GM06990 (cell line): ENCODE data around the gene ZNF618.

Experiments used
- DNase-seq: peaks from one replicate; pipeline ENCODE4 v3.0.0-alpha.2; 2011; ENCODE audit not compliant: insufficient read length; ENCODE audit errors: extremely low read depth
- H3K27me3 ChIP-seq: replicated peaks from 2 replicates; pipeline ENCODE4 v1.6.0; 2011; ENCODE audit warnings: low read length; ENCODE audit not compliant: control insufficient read depth, insufficient read depth
- H3K36me3 ChIP-seq: 2 replicates; pipeline ENCODE4 v1.5.1; 2011; ENCODE audit warnings: low read length; ENCODE audit not compliant: control insufficient read depth, insufficient read depth
- H3K4me3 ChIP-seq: replicated peaks from 2 replicates; pipeline ENCODE4 v1.5.1; 2011; ENCODE audit warnings: low read depth, mild to moderate bottlenecking, control low read depth, low read length
- TF ChIP-seq, protein P1 (sequence below): IDR thresholded peaks from 2 replicates; pipeline ENCODE4 v1.5.1; 2011; ENCODE audit warnings: low read length, control low read depth, mild to moderate bottlenecking, inconsistent platforms; ENCODE audit not compliant: insufficient read depth, poor library complexity, severe bottlenecking

The ZNF618 gene

DNA sequence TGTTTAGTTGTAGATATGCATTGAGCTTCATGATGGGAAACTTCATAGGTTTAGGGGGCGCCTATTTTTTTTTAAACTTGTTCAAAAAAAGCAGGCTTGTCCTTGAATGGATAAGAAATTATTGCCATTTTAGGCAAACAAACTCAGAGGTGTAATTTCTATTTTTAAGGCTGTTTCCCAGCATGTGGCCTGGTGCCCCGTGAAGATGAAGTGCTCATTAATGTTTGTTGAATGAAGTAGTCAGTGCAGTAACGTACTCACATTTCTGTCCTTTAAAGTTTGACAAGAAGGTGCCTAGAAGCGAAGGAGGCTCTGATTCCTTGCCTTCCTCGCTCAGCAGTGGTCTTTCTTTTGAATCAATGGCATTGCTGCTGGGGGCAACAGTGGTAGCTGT lies 54.3 kb downstream of the ZNF618 start:
- H3K27me3 ChIP-seq = no peaks in the 10 kb centered on the region
- TF ChIP-seq, protein P1, sequence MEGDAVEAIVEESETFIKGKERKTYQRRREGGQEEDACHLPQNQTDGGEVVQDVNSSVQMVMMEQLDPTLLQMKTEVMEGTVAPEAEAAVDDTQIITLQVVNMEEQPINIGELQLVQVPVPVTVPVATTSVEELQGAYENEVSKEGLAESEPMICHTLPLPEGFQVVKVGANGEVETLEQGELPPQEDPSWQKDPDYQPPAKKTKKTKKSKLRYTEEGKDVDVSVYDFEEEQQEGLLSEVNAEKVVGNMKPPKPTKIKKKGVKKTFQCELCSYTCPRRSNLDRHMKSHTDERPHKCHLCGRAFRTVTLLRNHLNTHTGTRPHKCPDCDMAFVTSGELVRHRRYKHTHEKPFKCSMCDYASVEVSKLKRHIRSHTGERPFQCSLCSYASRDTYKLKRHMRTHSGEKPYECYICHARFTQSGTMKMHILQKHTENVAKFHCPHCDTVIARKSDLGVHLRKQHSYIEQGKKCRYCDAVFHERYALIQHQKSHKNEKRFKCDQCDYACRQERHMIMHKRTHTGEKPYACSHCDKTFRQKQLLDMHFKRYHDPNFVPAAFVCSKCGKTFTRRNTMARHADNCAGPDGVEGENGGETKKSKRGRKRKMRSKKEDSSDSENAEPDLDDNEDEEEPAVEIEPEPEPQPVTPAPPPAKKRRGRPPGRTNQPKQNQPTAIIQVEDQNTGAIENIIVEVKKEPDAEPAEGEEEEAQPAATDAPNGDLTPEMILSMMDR = no peak
- H3K4me3 ChIP-seq = no peak overlapping the region
- no peak for DNase-seq
- no peaks in the 10 kb centered on the region for H3K36me3 ChIP-seq

DNA sequence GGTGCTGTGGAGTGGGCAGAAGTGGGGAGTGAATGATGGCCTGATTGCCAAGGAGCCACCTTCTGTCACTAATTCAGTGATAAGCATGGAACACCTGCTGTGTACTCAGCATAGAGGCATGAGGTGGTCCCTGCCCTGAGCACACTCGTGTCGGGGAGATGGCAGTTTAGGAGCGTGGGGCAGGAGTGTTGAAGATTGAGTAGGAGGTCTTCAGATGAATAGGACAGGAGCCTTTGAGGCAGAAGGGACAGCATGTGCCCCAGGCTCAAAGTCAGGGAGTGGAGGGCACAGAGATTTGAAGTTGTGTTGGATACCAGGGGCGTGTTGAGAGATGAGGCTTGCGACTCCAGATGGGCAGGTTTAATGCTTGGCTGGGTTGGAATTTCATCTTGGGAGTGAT lies 55.0 kb downstream of the ZNF618 start:
- no peak overlapping the region for H3K4me3 ChIP-seq
- DNase-seq = no peak
- TF ChIP-seq, protein P1 = no peak
- H3K27me3 ChIP-seq = no peaks in the 10 kb centered on the region
- no peaks in the 10 kb centered on the region for H3K36me3 ChIP-seq

DNA sequence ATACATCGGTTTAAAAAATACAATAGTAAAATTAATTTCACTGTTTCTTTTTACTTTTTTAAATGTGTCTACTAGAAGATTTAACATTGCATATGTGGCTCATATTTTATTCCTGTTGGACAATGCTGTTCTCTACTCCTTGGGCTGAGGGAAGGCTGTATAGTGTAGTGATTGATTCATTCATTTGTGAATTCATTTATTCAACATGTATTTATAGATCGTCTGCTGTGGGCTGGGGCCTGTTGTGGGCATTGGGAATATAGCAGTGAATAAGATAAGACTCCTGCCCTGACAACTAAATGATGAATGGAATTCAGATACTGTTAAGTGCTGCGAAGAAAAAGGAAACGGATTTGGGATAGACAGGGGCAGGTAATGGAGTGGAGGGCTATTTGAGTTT lies 55.7 kb downstream of the ZNF618 start:
- Histone ChIP-seq H3K4me3 (no peak overlapping the region), H3K27me3 (no peaks in the 10 kb centered on the region), H3K36me3 (no peaks in the 10 kb centered on the region)
- TF ChIP-seq, protein P1 = no peak
- no peak for DNase-seq

DNA sequence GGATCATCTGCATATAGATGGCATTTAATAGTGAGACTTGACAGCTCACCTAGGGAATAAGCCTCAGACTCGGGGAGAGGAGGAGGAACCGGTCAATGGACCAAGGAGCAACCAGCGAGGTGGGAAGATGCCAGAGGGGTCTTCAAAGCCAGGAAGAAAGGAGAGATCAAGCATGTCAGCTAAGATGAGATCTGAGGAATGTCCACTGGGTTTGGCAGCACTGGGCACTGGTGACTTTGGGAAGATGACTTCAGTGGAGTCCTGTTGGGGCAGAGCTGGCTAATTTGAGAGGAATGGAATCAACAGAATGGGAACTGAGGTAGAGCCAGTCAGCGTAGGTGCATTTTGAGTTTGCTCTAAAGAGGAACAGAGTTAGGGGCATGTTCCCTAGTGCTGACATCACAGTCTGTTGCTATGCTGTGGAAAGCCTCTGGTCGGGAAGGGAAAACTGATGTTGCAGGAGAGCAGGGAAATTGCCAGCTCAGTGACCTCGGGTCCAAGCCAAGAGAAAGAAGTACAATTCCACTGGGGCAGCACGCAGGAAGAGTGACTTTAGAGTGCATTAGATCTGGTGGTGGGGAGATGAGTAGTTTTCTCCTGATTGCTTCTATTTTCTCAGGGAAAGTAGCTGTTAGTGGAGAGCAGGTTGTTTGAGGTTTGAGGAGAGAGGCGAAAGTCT lies 56.9 kb downstream of the ZNF618 start:
- H3K4me3 ChIP-seq = no peak overlapping the region
- DNase-seq = no peak
- H3K36me3 ChIP-seq = no peaks in the 10 kb centered on the region
- H3K27me3 ChIP-seq = no peaks in the 10 kb centered on the region
- TF ChIP-seq, protein P1 = no peak

DNA sequence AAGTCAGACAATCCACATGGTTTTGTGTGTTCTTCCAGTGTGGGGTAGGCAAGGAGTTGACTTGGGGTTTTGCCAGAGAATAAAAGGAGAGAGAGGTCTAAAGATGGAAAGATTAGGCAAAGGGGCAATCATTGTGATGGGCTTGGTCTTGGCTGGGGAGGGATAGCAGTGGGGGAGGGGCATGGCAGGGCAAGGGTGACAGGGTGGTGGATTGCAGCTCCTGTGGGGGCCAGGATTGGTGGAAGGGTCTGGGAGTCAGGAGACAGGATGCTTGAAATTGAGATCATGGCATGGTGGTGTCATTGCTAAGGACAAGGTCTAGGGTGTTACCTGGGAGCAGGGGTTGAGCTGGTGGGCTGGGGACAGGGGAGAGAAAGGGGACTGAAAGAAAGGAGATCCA lies 57.6 kb downstream of the ZNF618 start:
- Histone ChIP-seq H3K36me3 (no peaks in the 10 kb centered on the region), H3K4me3 (no peak overlapping the region), H3K27me3 (no peaks in the 10 kb centered on the region)
- TF ChIP-seq, protein P1 = no peak
- no peak for DNase-seq
